K562 (cell line): ENCODE results near the gene FEN1. TPM values are rescaled to one million over a fixed set of nuclear protein-coding genes. Genes with fewer than 3 reads are reported as not detected.

ENCODE experiments used
- ARID2 ChIP-seq: fragments of 450-650 bp; IDR thresholded peaks from 2 replicates; pipeline ENCODE4 v1.6.1; 2017; ENCODE audit warnings: antibody characterized with exemption, mild to moderate bottlenecking
- BRF2 ChIP-seq: IDR thresholded peaks from 3 replicates; pipeline ENCODE4 v1.6.1; 2011; ENCODE audit warnings: borderline replicate concordance, mild to moderate bottlenecking; ENCODE audit not compliant: insufficient read length, insufficient read depth
- CXXC5 ChIP-seq: fragments of 250-450 bp; sonication (Bioruptor Pico); IDR thresholded peaks from 2 replicates; pipeline ENCODE4 v1.8.0; 2022; ENCODE audit warnings: inconsistent platforms, mild to moderate bottlenecking, moderate library complexity
- NFRKB ChIP-seq: fragments of 450-650 bp; IDR thresholded peaks from 2 replicates; pipeline ENCODE4 v1.6.1; 2016; ENCODE audit warnings: low read depth
- NR0B1 ChIP-seq: fragments of 450-650 bp; IDR thresholded peaks from one replicate; pipeline ENCODE4 v1.6.1; 2018; ENCODE audit warnings: mild to moderate bottlenecking, moderate library complexity; ENCODE audit not compliant: partially characterized antibody
- RFX1 ChIP-seq: fragments of 450-650 bp; IDR thresholded peaks from 2 replicates; pipeline ENCODE4 v1.6.1; 2016; ENCODE audit warnings: mild to moderate bottlenecking, moderate library complexity
- SP1 ChIP-seq: sonication (generic); formaldehyde crosslinking; IDR thresholded peaks from 2 replicates; pipeline ENCODE4 v1.8.1; 2022; ENCODE audit warnings: mild to moderate bottlenecking, missing genetic modification reagents
- ZKSCAN8 ChIP-seq: fragments of 200-800 bp; sonication (Bioruptor generic); IDR thresholded peaks from 2 replicates; pipeline ENCODE4 v1.6.1; 2016; ENCODE audit warnings: missing genetic modification characterization, missing compliant biosample characterization
- polyA plus RNA-seq, 8 experiments: library from polyadenylated mRNA; depleted of rRNA in 4 of 8; stranded (reverse) in 5 of 8; unstranded in 3 of 8; fragments of >200 nt; fragmentation: Nextera tagmentation in 2 of 8; fragmentation: Illumina TruSeq in 1 of 8; extraction: Ambion mirVana in 2 of 8; extraction: Trizol in 1 of 8; gene quantifications; 2 replicates each; pipeline versions ENCODE4 v1.2.1 to v1.2.3, GENCODE V29; 2011 to 2014; ENCODE audit warnings: inconsistent platforms in 1 of 8, missing spikeins in 1 of 8
- total RNA-seq, 7 experiments: library from RNA; depleted of rRNA in 6 of 7; stranded (reverse); fragments of >200 nt in 6 of 7; fragmentation: Illumina TruSeq in 2 of 7; extraction: Trizol in 2 of 7; gene quantifications; 2 replicates each; pipeline versions ENCODE4 v1.2.1 to v1.2.3, GENCODE V29; 2011 to 2021; ENCODE audit warnings: low replicate concordance in 1 of 7
- TF ChIP-seq, protein P1 (sequence below): fragments of 450-650 bp; IDR thresholded peaks from 2 replicates; pipeline ENCODE4 v1.6.1; 2016; ENCODE audit warnings: mild to moderate bottlenecking, moderate library complexity

The FEN1 gene
- total and polyA plus RNA-seq, 9 of the 15 experiments (the other 6 are each of a cell fraction or from before 2014, with no cell fraction given): 58.1 to 156 (median 137) TPM

DNA sequence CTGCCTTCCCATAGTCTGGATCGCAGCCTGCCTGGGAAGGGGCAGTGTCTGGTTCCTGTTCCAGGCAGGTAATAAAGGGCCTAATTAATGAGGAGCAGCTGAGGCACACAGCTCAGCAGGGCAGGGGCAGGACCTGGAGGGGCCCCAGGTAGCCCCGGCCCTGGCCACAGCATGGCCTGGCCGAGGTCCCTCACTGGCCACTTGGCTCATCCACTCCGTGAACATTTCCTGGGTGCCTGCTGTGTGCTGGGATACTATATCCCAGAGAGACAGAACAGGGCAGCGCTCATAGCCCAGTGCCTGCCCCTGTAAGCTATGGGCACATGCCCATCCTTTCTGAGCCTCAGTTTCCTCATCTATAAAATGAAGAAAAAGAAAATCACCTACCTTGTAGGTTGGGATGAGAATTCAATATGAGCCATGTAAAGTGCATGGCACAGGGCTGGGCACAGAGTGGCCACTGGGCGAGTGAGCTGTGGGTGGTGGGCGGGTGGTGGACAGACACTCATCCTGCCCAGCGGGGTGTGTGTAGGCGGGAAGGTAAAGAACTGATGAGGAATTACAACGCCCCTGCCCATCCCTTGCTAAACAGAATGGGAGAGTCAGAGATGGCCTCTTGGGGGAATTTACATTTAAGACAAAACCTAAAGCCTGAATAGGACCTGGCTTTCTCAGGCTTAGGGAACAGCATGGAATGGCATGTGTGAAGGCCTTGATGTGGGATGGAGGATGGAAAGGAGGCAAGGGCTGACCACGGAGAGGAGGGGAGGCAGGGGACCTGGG, 31.1 kb upstream of the FEN1 start (continued):
- TF ChIP-seq, protein P1, sequence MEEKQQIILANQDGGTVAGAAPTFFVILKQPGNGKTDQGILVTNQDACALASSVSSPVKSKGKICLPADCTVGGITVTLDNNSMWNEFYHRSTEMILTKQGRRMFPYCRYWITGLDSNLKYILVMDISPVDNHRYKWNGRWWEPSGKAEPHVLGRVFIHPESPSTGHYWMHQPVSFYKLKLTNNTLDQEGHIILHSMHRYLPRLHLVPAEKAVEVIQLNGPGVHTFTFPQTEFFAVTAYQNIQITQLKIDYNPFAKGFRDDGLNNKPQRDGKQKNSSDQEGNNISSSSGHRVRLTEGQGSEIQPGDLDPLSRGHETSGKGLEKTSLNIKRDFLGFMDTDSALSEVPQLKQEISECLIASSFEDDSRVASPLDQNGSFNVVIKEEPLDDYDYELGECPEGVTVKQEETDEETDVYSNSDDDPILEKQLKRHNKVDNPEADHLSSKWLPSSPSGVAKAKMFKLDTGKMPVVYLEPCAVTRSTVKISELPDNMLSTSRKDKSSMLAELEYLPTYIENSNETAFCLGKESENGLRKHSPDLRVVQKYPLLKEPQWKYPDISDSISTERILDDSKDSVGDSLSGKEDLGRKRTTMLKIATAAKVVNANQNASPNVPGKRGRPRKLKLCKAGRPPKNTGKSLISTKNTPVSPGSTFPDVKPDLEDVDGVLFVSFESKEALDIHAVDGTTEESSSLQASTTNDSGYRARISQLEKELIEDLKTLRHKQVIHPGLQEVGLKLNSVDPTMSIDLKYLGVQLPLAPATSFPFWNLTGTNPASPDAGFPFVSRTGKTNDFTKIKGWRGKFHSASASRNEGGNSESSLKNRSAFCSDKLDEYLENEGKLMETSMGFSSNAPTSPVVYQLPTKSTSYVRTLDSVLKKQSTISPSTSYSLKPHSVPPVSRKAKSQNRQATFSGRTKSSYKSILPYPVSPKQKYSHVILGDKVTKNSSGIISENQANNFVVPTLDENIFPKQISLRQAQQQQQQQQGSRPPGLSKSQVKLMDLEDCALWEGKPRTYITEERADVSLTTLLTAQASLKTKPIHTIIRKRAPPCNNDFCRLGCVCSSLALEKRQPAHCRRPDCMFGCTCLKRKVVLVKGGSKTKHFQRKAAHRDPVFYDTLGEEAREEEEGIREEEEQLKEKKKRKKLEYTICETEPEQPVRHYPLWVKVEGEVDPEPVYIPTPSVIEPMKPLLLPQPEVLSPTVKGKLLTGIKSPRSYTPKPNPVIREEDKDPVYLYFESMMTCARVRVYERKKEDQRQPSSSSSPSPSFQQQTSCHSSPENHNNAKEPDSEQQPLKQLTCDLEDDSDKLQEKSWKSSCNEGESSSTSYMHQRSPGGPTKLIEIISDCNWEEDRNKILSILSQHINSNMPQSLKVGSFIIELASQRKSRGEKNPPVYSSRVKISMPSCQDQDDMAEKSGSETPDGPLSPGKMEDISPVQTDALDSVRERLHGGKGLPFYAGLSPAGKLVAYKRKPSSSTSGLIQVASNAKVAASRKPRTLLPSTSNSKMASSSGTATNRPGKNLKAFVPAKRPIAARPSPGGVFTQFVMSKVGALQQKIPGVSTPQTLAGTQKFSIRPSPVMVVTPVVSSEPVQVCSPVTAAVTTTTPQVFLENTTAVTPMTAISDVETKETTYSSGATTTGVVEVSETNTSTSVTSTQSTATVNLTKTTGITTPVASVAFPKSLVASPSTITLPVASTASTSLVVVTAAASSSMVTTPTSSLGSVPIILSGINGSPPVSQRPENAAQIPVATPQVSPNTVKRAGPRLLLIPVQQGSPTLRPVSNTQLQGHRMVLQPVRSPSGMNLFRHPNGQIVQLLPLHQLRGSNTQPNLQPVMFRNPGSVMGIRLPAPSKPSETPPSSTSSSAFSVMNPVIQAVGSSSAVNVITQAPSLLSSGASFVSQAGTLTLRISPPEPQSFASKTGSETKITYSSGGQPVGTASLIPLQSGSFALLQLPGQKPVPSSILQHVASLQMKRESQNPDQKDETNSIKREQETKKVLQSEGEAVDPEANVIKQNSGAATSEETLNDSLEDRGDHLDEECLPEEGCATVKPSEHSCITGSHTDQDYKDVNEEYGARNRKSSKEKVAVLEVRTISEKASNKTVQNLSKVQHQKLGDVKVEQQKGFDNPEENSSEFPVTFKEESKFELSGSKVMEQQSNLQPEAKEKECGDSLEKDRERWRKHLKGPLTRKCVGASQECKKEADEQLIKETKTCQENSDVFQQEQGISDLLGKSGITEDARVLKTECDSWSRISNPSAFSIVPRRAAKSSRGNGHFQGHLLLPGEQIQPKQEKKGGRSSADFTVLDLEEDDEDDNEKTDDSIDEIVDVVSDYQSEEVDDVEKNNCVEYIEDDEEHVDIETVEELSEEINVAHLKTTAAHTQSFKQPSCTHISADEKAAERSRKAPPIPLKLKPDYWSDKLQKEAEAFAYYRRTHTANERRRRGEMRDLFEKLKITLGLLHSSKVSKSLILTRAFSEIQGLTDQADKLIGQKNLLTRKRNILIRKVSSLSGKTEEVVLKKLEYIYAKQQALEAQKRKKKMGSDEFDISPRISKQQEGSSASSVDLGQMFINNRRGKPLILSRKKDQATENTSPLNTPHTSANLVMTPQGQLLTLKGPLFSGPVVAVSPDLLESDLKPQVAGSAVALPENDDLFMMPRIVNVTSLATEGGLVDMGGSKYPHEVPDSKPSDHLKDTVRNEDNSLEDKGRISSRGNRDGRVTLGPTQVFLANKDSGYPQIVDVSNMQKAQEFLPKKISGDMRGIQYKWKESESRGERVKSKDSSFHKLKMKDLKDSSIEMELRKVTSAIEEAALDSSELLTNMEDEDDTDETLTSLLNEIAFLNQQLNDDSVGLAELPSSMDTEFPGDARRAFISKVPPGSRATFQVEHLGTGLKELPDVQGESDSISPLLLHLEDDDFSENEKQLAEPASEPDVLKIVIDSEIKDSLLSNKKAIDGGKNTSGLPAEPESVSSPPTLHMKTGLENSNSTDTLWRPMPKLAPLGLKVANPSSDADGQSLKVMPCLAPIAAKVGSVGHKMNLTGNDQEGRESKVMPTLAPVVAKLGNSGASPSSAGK: no peak
- TF ChIP-seq NFRKB (no peak), RFX1 (no peak), ZKSCAN8 (CRISPR knock-in tag) (no peak), CXXC5 (CRISPR knock-in tag) (no peak), BRF2 (no peak), ARID2 (no peak), NR0B1 (no peak), SP1 (CRISPR knock-in tag) (no peak)
